Islet of Langerhans (tissue), 1 donor: ENCODE results near the gene ACAP2.

Experiments used
- FAIRE-seq: peaks from one replicate; lab custom pipeline; 2011; peaks lifted over from hg19 to GRCh38; lab: Jason Lieb, UNC

ACAP2 gene

GRCh38 chr3:195259475-195260279, 183.1 kb downstream of the ACAP2 start:
- no peak for FAIRE-seq

GRCh38 chr3:195259154-195259474, 183.7 kb downstream of the ACAP2 start:
- FAIRE-seq: no peak

GRCh38 chr3:195258449-195259153, 184.2 kb downstream of the ACAP2 start:
- FAIRE-seq: no peak

DNA sequence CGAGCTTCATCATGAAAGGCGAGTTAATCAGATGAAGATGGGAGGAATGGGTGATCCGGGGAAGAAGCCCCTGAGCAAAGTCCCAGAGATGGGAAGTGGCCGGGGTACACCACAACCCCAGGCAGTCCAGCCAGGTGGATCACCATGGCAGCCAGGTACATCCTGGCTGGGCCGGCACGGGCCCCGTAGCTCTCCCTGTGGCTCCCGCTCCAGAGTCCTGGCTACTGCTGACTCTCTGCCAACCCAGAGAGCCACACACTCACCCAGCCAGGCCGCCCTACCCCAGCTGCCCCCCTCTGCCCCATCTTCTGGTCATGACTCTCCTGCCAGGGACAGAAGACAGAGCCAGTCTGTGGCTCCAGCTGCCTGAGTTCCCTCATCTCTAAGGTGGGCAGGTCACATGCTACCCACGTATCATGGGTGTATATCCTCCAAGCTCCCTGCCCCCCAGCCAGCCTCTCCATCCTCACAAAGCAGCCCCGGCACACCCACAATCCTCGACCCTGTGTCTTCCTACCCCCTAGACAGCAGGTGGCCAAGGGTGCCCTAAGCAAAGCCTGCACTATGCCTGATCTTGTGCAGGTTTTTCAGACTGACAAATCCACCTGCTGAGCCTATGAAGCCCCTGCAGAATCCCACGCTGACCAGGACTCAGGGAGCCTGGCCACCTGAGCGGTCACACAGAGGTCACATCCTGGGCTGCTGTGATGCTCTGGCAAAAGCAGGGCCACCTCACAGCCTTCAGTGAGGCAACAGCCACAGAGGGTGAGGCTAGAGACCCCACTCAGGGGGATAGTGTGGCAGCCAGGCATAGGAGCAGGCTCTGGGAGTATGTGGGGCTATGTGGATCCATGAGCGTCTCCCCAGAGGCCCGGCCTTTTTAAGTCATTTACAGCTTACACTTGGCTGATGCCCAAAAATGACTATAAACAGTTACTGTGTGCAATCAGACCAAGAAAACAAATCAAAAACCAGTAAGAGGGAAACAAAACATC, 185.1 kb downstream of the ACAP2 start:
- FAIRE-seq: no peak

DNA sequence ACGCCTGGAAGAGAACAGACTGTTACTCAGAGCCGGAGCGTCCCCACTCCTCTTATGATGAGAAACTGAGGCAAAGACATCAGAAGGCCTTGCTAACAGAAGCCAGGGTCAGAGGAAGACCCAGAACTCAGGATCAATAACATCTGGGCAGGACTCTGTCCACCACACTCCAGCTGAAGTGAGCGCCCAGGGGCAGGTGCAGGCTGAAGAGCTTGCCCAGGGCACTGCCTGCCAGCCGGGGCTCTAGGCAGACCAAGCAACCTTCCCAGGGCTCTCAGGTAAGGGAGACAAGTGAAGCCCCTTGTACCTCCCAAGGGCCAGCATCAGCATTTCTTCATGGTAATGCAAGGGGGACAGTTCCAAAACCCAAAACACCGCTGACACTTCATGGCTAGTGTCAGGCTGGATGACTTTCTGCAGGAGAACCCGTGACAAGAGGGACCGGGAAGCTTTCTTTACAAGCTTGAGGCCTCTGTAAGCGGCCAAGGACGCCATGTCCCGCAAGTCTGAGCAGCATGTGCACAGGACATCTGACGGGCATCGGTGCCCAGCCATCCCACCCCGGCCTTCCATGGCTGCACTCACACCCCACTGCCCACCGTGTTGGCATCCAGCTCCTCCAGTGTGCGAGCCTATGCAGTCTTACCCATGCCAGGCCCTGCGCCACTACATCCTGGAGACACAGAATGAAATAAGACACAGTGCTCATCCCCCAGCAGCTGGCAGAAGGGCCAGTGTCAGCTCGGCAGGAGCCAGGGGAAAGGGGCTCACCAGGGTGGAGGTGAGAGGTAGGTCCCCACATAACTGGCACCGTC, 186.0 kb downstream of the ACAP2 start:
- FAIRE-seq: no peak

DNA sequence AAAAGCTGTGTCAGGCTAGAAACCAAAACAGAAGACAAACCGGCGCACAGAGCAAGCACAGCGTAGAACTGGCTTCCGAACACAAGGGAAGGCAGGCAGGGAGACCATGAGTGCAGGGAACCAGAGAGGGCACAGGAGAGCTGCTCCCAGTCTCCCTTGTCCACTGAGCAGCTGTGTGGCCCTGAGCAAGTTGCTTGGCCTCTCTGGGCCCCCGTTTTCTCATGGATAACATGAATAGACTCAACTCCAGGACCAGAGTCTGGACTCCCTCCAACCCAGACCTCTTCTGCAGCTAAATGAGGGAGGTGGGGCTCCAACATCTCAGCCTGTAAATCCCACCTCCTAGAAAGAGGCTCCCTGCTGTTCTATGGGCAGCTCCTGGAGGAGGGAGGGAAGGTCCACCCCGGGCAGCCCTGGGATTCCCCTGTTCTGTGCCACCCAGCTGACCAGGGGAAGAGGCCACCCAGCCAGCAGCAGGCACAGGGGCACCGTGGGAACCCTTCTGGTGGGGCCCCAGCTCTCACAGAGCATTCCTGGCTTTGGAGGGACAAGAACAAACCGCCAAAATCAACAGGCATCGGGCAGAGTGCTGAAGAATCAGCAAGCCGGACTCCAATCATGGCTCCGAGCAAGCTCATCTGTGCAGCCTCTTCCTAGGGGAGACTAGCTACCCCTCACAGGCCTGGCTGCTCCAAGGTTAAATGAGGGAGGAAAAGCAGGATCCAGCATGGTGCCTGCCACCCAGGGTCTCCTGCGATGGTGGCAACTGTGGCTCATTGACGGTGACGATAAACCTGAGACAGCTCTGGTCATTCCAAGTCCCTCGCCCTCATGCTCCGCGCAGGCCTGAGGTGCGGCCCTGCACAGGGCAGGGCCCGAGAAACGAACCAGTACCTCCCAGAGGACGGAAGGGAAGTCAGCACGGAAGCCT, 187.0 kb downstream of the ACAP2 start:
- FAIRE-seq: no peak

- FAIRE-seq: no peak
These were observed 187.7 kb downstream of the ACAP2 start for GRCh38 chr3:195255176-195255500.

GRCh38 chr3:195254454-195255175, 188.2 kb downstream of the ACAP2 start:
- FAIRE-seq: no peak

GRCh38 chr3:195253923-195254432, 188.8 kb downstream of the ACAP2 start:
- FAIRE-seq: no peak

DNA sequence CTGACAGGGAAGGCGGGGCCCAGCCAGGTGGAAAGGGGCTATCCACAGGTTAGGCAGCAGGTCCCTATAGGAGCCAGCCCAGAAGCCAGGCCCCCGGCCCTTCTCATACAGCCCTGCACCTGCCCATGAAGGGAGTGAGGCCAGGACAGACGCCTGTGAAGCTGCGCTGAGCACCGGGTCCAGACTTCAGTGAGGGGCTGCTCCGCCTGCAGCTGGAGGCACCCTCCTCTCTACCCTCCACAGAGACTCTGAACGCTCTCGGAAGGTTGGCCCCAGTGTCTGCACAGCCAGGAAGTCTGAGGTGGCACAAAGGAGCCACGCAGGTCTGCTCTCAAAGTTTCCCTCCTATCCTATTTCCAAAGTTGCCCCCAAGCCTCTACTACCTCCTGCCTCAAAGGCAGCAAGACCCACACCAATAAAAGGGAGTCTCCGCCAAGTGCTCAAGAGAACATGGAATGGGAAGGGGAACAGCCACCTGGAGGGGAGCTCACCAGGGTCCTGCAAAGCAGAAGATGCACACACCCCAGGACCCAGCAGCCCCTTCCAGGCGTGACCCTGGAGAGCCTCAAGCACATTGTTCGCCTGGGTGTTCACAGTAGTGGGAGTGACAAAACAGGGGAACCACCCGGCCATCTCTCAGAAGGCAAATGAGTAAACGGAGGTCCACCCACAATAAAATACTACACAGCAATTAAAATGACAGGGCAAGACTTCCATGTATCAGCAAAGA, 191.3 kb downstream of the ACAP2 start:
- no peak for FAIRE-seq

- FAIRE-seq: peak; percentile 13
These were observed 192.2 kb downstream of the ACAP2 start for GRCh38 chr3:195250473-195251251.

- FAIRE-seq: no peak
These were observed 192.9 kb downstream of the ACAP2 start for GRCh38 chr3:195249858-195250464.

- FAIRE-seq: no peak
These were observed 193.6 kb downstream of the ACAP2 start for GRCh38 chr3:195249057-195249770.

DNA sequence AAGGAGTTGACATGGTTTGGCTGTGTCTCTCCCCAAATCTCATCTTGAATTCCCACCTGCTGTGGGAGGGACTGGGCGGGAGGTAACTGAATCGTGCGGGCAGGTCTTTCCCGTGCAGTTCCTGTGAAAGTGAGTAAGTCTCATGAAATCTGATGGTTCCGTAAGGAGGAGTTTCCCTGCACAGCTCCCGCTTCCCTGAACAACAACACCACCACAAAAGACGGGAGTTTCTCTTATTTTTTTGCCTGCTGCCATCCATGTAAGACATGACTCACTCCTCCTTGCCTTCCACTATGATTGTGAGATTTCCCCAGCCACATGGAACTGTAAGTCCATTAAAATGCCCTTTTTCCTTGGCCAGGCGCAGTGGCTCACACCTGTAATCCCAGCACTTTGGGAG, 194.5 kb downstream of the ACAP2 start:
- no peak for FAIRE-seq

DNA sequence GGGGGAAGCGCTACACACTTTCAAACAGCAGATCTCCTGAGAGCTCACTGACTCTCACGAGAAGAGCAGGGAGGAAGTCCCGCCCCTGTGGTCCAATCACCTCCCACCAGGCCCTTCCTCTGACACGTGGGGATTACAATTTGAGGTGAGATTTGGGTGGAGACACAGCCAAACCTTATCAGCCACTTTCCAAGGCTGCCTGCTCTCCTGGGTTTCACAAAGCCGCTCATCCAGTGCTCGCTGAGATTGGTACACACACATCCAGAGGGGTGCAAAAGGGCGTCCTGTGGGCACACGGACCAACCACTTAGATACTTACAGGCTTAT, 195.0 kb downstream of the ACAP2 start:
- no peak for FAIRE-seq

DNA sequence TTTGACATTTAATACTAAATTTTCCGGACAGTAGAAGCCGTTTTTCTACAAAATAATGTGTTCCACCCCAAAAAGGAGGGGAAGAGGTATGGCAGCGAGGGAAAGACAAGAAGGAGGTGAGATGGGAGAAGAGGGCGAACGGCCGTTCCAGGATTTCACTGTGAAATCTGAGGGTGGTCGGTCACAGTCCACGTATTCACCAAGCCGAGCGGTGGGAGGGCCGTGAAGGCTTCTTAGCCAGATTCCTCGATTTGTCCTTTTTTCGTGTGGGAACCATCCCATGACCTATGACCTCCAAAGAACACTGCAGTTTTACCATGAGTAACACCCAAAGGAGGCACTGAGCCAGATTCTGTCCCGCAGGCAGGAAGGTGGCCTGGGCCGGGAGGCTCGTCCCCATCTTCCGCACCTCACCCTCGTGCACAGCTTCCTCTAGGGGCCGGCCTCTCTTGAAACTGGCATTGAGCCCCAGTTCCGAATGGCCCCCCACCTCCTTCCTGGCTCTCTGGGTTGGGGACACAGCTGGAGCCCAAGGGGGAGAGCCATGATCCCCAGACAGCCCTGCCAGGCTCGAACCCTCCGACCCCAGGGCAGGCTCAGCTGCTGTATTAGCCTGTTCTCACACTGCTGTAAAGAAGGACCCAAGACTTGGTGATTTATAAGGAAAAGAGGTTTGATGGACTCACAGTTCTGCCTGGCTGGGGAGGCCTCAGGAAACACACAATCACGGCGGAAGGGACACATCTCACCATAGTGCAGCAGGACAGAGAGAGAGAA, 195.5 kb downstream of the ACAP2 start:
- FAIRE-seq: no peak

- FAIRE-seq: no peak
These were observed 196.2 kb downstream of the ACAP2 start for GRCh38 chr3:195246581-195246995.
